NCI-H1048 (cell line): ENCODE measurements around the gene PCSK5.

Experiments used
- DNase-seq: peaks from one replicate; lab custom pipeline; 2025; lab: John Stamatoyannopoulos, UW

PCSK5 gene

DNA sequence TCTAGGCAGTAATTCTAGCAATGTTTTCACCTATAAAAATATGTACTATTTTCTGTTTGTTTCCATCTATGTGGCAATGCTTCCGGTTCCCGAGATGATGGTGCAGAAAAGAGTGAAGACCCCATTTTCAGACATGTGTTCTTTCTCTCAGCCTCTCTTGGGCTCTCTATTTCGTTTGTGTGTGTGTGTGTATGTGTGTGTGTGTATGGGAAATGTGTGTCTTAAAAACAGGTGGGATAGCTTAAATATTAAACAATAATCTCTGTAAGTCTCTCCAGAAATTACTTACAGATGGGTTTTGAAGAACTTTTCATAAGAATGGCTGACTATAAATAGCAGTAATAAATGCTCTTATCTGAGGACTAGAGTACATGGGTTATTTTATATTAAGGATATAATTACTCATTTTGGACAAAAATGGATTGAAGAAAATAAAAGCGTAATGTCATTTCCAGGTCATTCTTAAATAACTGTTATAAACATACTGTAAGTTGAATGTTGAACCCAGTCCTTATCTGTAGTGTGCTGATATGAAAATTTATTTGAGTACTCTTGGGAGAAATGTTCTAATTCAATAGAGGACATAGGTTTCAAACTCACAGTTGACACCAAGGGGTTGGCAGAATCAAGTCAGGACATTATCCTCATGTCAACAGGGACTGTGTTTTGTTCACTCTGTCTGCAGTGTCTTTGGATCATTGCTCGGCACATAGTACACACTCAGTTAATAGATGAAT, 31.1 kb downstream of the PCSK5 start:
- DNase-seq, result no peak

- DNase-seq, result no peak
Measured at GRCh38 chr9:75926385-75926784, 35.9 kb downstream of the PCSK5 start.

- no peak for DNase-seq
Measured at GRCh38 chr9:75927356-75927755, 36.9 kb downstream of the PCSK5 start.

GRCh38 chr9:75930190-75930589, 39.7 kb downstream of the PCSK5 start:
- no peak for DNase-seq

DNA sequence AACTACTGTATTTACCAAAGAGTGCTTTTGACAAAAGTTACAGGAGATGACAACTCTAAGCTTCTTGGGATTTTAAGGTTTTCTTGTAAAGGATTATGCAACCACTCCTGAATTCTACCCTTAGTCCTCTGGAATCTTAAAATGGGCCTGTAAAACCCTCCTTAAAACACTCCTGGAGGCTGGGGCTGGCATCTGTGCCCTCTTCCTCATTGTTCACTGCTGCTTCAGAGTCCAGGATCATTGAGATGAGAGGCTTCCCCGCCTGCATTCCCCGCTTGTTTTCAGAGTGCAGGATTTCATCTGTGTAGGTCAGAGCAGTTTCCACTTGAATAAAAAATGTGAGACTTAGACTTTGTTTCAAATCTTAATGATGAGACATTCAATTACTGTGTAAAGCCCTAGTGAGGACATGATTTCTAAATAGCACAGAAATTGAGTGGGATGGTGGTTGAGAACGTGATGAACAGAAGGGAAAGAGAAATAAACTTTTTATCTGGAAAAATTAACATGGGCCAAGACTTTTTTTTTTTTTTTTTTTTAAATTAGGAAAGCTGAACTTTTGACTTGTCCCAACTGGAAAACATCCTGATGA, 40.4 kb downstream of the PCSK5 start:
- DNase-seq, result no peak

GRCh38 chr9:75933982-75934381, 43.5 kb downstream of the PCSK5 start:
- no peak for DNase-seq

GRCh38 chr9:75935591-75935990, 45.1 kb downstream of the PCSK5 start:
- DNase-seq, result no peak

GRCh38 chr9:75937521-75938258, 47.2 kb downstream of the PCSK5 start:
- no peak for DNase-seq

- DNase-seq, result no peak
Measured at GRCh38 chr9:75938946-75939345, 48.5 kb downstream of the PCSK5 start.

DNA sequence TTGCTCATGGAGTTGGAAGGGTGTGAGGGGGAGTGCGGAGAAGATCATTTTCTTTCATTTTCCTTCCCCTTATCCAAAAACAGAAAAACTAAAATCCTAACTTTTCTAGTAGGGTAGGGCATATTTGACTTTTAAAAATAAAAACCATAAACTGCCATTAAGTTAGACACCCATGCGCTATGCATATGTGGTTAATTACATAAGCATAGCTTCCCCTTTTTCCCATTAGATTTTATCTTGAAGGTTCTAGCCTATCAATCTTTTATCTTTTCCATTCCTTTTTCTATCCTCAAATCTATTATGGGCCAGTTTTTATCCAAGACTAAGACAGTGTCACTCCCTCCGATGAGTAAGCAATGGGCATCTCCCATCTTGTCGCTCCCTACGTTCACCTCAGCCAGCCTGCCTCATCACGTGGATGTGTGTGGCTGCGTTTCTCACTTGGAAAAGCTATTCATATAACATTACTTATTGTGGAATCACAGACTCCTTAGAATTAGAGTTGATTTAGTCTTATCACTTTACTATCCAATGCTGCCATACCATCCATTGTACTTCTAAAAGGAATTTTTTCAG, 49.2 kb downstream of the PCSK5 start:
- DNase-seq, result no peak

GRCh38 chr9:75941066-75941465, 50.6 kb downstream of the PCSK5 start:
- DNase-seq, result no peak

DNA sequence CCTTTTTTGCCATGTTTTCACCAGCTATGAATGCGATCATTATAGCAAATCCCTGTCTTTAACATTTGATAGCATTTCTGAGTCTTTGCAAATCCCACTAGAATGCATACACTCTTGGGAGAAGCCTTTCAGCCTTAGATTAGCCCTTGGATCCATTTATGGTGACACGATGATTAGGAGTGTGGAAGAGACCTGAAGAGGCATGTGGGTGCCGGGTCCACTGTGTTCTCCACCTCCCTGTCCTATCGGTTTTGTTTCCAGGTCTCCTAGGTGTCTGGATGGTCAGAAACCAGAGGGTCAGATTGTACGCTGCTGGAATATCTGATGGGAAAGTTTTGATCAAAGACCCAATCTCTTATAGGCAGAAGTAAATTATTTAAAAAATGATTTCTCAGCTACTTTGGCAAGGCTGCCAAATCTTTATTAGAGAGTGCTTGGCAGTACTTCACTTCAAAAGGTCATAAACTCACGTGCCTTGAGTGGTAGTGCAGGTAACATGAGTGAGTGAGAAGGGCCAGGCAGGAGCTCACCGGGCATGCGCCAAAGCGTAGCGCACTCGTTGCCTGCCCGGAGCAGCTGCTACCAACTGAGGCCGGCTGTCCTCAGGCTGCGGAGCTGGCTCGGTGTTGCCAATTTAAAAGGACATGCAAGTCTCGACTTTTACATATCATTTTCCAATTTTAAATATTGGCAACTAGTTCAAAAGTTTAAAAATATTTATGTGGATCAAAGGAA, 51.3 kb downstream of the PCSK5 start:
- DNase-seq, result no peak

DNA sequence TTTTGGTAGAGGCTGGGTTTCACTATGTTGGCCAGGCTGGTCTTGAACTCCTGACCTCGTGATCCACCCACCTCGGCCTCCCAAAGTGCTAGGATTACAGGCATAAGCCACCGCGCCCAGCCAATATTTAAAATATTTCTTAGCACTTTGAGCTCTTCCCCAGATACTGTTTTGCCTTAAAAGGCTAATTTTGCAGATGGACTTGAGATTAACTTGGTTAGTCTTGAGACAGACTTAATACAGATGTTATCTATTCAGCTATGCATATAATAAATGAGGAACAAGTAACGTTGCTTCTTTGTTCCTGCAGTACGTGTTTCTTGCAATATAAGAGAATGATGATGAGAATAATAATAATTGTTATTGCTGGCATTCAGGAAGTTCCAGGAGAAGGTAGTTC, 56.3 kb downstream of the PCSK5 start:
- no peak for DNase-seq

DNA sequence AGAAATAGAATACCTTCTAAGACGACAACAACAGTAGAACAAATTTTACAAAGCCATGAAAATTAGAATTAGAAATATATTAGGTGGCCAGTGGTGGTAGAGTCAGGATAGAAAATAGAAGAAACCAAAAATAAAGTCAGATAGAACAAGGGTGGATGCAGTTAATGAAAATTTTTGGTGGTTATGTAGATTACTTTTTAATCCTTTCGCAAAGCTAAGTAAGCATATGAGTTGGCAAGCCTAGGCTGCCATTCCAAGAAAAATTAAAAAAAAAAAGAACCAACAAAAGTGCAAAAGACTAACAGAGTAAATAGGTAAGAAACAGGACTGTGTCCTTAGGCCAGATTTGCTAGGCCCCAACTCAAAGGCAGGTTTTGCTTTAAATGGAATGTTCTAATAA, 56.8 kb downstream of the PCSK5 start:
- DNase-seq, result no peak

DNA sequence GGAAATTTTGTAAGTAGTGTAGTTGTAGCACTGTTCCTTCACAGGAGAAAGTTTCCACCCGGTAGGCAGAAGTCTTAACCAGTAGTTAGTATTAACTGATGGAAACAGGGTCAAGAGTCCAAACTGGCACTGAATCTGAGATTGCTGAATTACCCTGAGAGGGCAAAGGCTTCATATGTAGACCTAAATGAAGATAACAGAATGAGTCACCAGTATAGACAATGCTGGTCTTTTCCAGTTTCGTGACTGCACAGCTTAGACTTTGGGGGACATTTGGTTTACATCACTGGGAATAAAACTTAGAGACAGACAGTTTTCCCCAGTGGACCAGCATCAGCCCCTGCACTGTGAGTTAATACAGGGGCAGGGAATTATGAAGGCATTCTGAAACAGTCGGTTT, 60.5 kb downstream of the PCSK5 start:
- no peak for DNase-seq

GRCh38 chr9:75953218-75953617, 62.7 kb downstream of the PCSK5 start:
- no peak for DNase-seq

DNA sequence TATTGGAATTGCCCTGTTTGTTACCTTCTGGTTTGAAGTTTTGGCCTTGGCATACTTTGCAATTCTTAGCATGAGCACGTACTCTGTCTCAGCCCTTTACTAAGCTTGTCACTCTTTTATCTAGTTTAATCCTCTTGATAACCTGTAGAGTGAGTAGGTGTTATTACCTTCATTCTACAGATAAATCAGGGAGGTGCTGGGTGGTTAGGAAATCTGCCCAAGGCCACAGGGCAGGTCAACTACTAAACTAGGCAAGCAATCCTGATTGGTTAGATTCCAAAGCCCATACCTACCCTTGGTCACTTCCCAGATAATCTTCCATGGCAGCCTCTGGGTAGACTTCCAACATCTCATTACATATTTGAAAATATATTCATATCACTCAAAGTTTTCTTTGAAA, 65.7 kb downstream of the PCSK5 start:
- DNase-seq, result no peak

DNA sequence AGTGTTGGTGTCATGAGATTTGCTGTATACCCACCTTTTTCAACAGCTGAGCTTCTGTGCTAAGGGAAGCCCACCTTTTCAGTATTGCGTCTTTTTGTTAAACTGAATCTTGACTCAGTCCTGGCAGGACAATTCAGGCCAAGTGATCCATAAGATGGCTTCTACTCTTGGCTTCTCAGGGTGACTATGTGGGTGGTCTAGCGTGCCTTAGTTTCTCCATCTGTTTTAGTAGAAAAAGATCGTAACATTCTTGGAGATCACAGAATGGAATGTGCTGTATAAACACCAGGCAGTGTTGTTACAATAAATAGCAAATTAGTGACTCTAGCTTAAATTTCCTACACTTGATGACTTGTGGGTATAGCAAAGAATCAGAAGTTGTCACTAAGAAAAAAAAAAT, 66.6 kb downstream of the PCSK5 start:
- no peak for DNase-seq

- no peak for DNase-seq
Measured at GRCh38 chr9:75958226-75958625, 67.8 kb downstream of the PCSK5 start.

GRCh38 chr9:75960551-75960950, 70.1 kb downstream of the PCSK5 start:
- DNase-seq, result no peak

DNA sequence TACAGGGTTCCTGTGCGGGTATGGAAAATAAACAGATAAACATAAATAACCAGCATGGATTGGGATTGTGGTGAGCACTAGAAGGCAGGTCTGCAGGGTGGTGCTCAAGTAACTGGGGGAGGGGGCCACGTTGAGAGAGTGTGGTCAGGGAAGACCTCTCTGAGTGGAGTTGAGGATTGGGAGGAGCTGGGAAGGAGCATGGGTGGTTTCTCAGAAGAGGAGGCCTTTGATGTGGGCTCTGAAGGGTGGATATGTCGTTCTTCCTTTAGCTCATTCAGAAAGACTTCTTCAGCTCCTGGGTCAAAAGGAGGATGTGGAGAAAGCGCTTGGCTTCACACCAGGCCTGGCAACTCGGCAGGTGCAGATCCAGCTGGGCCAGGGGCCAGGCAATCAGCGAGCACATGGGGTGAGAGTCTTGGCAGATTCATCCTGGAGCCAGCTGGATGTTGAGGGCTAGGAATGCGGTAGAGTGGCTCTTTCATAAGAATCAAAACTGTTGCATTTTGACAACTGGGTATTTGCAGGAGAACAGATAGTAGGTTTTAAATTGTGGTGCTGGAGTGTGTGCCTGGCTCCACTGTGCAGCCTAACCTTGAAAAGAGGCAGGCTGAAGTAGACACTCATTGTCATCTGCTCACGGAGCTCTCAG, 71.7 kb downstream of the PCSK5 start:
- DNase-seq, result no peak

GRCh38 chr9:75962662-75963036, 72.2 kb downstream of the PCSK5 start:
- no peak for DNase-seq
